HG03060 (cell line): ENCODE results near the gene KRTAP9-6.

Experiments
- ATAC-seq: cut with Tn5 transposase; IDR thresholded peaks from one replicate; pipeline ENCODE4 v1.9.1; 2021; ENCODE audit warnings: low read depth, moderate number of reproducible peaks; ENCODE audit not compliant: unreplicated experiment

The KRTAP9-6 gene

DNA sequence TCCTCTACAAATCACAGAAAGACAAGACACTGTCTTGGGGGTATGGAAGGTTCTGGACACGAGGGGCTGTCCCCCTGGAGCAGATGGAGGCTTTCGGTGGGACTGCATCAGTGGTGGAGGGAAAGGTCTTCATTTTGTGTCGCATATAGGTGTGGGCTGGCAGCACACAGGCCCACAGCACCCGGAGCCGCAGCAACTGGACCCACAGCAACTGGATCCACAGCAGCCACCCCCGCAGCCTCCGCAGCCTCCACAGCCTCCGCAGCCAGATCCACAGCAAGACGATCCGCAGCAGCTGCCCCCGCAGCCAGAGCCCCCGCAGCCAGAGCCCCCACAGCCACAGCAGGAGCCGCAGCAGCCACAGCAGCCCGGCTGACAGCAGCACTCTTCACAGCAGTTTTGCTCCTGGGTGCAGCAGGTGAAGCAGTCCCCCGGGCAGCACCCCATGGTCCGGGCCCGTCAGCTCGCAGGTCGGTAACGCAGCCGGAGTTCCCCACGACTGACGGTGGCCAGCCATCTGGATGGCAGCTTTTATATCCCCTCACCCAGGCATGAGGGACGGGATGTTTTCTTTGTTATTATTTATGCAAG is 50.1 kb downstream of the KRTAP9-6 start, which contains the start of gene KRTAP17-1:
TSS of gene KRTAP17-1 (minus strand) at position 507 of the 591 bp plus-strand sequence. CDS start at position 447, 60 bp downstream.
- no peak for ATAC-seq
